SK-N-MC (cell line): ENCODE data around the gene BANP.
"Not testable (repeated sequence)": the region's sequence is repeated elsewhere in the genome, so short reads cannot be mapped to it uniquely, and the experiment has no call there.

Experiments
- FOXP2 ChIP-seq: optimal IDR thresholded peaks from 2 replicates; pipeline ENCODE3; 2011; ENCODE audit warnings: mild to moderate bottlenecking, moderate library complexity; ENCODE audit not compliant: insufficient read depth; ENCODE audit errors: extremely low read length, control extremely low read depth
- POLR2AphosphoS5 ChIP-seq: IDR thresholded peaks from 2 replicates; pipeline ENCODE4 v1.6.1; 2012; ENCODE audit warnings: mild to moderate bottlenecking, low read depth, low read length, borderline replicate concordance

DNA sequence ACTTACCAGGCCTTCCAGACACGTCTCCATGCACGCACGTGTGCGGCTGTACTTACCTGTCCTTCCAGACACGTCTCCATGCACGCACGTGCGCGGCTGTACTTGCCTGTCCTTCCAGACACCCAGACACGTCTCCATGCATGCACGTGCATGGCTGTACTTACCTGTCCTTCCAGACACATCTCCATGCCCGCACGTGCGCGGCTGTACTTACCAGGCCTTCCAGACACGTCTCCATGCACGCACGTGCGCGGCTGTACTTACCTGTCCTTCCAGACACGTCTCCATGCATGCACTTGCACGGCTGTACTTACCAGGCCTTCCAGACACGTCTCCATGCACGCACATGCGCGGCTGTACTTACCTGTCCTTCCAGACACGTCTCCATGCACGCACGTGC is 47.8 kb downstream of the BANP start:
- not testable (repeated sequence) for TF ChIP-seq POLR2AphosphoS5, FOXP2
